Upper lobe of left lung (tissue), 6 donors: Measurements from ENCODE around the gene LBH. TPM values are rescaled to one million over a fixed set of nuclear protein-coding genes. Genes with fewer than 3 reads are reported as not detected.

Experiments
- ATAC-seq, 2 donors: fragments of 200-7000 bp; cut with Tn5 transposase; one replicate each; pipeline ENCODE4 v1.9.1; 2022; ENCODE audit warnings: mild to moderate bottlenecking in 2 of 2, moderate library complexity in 2 of 2; ENCODE audit not compliant: low FRiP score in 2 of 2
- DNase-seq, 2 donors: peaks; one replicate each; pipeline ENCODE4 v3.0.0-alpha.2; 2019 to 2020
- H3K27ac ChIP-seq, 4 donors: fragments of 200-600 bp; sonication (generic); one replicate each; pipeline ENCODE4 v1.5.1; 2016 to 2019
- H3K27me3 ChIP-seq, 4 donors: fragments of 200-600 bp; sonication (generic); one replicate each; pipeline ENCODE4 v1.5.1; 2017 to 2019
- H3K36me3 ChIP-seq, 4 donors: fragments of 200-600 bp; sonication (generic); one replicate each; pipeline ENCODE4 v1.5.1; 2016 to 2019
- H3K4me1 ChIP-seq, 4 donors: fragments of 200-600 bp; sonication (generic); one replicate each; pipeline ENCODE4 v1.5.1; 2018 to 2019
- H3K4me3 ChIP-seq, 4 donors: fragments of 200-600 bp; sonication (generic); one replicate each; pipeline ENCODE4 v1.5.1; 2017 to 2019; ENCODE audit warnings: mild to moderate bottlenecking in 2 of 4, moderate library complexity in 1 of 4
- H3K9me3 ChIP-seq, 4 donors: fragments of 200-600 bp; sonication (generic); one replicate each; pipeline ENCODE4 v1.5.1; 2018 to 2019
- EP300 ChIP-seq, 4 donors: sonication (generic); formaldehyde crosslinking; IDR thresholded peaks; one replicate each; pipeline ENCODE4 v1.5.1; 2017; ENCODE audit warnings: antibody characterized with exemption in 4 of 4, control low read depth in 2 of 4
- POLR2A ChIP-seq, 4 donors: fragments of 450-650 bp; IDR thresholded peaks; one replicate each; pipeline ENCODE4 v1.5.1; 2016 to 2017; ENCODE audit warnings: antibody characterized with exemption in 4 of 4, mild to moderate bottlenecking in 2 of 4
- POLR2AphosphoS5 ChIP-seq, 2 donors: sonication (generic); formaldehyde crosslinking; IDR thresholded peaks; one replicate each; pipeline ENCODE4 v1.5.1; 2017; ENCODE audit warnings: antibody characterized with exemption in 2 of 2
- WGBS, 2 donors: methylation state at CpG; one replicate each; pipeline ENCODE4 v1.1.5; 2017 to 2018; 5-methylcytosine and 5-hydroxymethylcytosine counted together
- total RNA-seq, 6 donors: library from RNA; depleted of rRNA in 4 of 6; stranded (reverse); fragments of >200 nt in 4 of 6; gene quantifications; one replicate each; pipeline versions ENCODE4 v1.1.0 to v1.2.1, GENCODE V29; 2016 to 2021
- TF ChIP-seq, protein P1 (sequence below), 6 experiments: fragments of 450-650 bp in 4 of 6; fragments of 200-600 bp in 2 of 6; sonication (generic) in 2 of 6; IDR thresholded peaks; one replicate each; pipeline ENCODE4 v1.5.1; 2016 to 2019; ENCODE audit warnings: antibody characterized with exemption in 6 of 6
- donor health status: DM: no; HTN: no; CAD: no; lungs with moderate emphysema.
- donor health status: DM: no; HTN: yes; CAD: no; lungs with severe emphysema.

Gene LBH
- total RNA-seq, 6 donors from 2014 or later = 45.6 to 270 (median 154) TPM

DNA sequence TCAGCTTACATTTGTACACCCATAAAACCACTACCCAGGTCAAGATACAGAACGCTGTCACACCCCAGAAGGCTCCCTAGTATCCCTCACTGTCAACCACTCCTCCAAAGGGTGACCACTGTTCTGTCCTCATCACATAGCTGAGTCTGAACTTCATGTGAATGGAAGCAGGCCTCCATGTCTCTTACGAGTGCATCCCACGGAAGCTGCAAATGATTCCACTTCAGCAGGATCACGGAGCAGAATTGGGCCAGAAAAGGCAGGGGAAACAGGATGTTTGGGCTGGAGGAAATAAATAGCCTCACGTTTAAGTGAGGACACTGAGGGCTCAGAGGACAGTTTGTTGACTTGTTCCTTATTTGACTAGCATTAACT is 38.4 kb downstream of the LBH start:
- Histone ChIP-seq H3K4me1 (peaks cover 41 to 57% (median 43%) of the 10 kb centered on the region in 4 donors), H3K36me3 (no peaks in the 10 kb centered on the region), H3K4me3 (no peak overlapping the region), H3K27ac (peak overlapping the region in 3 of 4 donors; percentile 7 to 69 (median 18)), H3K27me3 (no peaks in the 10 kb centered on the region), H3K9me3 (no peaks in the 10 kb centered on the region)
- TF ChIP-seq POLR2AphosphoS5 (IDR thresholded peaks at IDR 0.05) (no peak), POLR2A (IDR thresholded peaks at IDR 0.05) (no peak), EP300 (IDR thresholded peaks at IDR 0.05) (no peak)
- TF ChIP-seq, protein P1, sequence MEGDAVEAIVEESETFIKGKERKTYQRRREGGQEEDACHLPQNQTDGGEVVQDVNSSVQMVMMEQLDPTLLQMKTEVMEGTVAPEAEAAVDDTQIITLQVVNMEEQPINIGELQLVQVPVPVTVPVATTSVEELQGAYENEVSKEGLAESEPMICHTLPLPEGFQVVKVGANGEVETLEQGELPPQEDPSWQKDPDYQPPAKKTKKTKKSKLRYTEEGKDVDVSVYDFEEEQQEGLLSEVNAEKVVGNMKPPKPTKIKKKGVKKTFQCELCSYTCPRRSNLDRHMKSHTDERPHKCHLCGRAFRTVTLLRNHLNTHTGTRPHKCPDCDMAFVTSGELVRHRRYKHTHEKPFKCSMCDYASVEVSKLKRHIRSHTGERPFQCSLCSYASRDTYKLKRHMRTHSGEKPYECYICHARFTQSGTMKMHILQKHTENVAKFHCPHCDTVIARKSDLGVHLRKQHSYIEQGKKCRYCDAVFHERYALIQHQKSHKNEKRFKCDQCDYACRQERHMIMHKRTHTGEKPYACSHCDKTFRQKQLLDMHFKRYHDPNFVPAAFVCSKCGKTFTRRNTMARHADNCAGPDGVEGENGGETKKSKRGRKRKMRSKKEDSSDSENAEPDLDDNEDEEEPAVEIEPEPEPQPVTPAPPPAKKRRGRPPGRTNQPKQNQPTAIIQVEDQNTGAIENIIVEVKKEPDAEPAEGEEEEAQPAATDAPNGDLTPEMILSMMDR (IDR thresholded peaks at IDR 0.05) = no peak
- ATAC-seq (no peak), DNase-seq (no peak)
- WGBS, 2 donors = 48 to 78% methylated on average over 5 of the region's 5 CpGs

DNA sequence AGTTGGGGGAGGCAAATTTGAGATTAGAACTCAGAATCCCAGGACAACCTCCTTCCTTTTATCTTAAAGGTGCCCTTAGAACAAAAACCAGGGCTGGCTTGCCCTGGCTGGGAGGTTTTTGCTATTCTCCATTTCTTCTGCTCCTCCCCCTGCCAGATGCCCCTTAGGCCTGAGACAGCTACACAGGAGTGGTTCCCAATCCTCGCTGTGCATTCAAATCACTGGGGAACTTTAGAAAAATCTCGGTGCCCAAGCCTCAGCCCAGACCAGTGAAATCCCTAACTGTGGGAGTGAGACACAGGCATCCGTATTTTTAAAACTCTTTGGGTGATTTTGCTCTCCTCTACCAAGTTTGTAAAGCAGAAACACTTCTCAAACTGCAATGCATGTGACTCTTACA is 38.8 kb downstream of the LBH start:
- Histone ChIP-seq H3K27me3 (no peaks in the 10 kb centered on the region), H3K4me1 (peaks cover 41 to 61% (median 45%) of the 10 kb centered on the region in 4 donors), H3K9me3 (no peaks in the 10 kb centered on the region), H3K36me3 (no peaks in the 10 kb centered on the region), H3K27ac (peak overlapping the region in 3 of 4 donors; percentile 7 to 69 (median 18)), H3K4me3 (no peak overlapping the region)
- WGBS, 2 donors = 89 to 91% methylated on average over 3 of the region's 3 CpGs
- no peak for DNase-seq
- TF ChIP-seq POLR2AphosphoS5 (IDR thresholded peaks at IDR 0.05) (no peak), EP300 (IDR thresholded peaks at IDR 0.05) (no peak), POLR2A (IDR thresholded peaks at IDR 0.05) (no peak)
- TF ChIP-seq, protein P1 (IDR thresholded peaks at IDR 0.05) = no peak
- no peak for ATAC-seq

DNA sequence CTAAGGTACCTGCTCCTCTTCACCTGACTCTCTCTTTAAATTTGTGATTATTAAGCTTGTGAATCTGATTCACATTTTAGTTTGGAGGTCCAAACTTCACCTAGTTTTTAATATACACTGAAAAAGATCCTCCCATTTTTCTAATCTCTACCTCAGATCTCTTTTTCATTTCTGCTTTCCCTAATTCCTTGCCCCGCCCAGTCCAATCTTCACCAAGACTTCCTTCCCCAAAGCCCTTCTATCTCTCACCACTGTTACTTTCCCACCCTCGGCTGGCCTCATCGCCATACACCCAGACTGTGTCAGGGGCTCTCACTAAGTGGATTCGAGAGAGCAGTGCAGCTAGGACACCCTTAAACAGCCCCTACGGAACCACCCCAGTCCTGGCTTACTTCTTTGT is 40.0 kb downstream of the LBH start:
- Histone ChIP-seq H3K36me3 (no peaks in the 10 kb centered on the region), H3K4me1 (peaks cover 31 to 56% (median 38%) of the 10 kb centered on the region in 4 donors), H3K27ac (no peak overlapping the region), H3K4me3 (no peak overlapping the region), H3K27me3 (no peaks in the 10 kb centered on the region), H3K9me3 (no peaks in the 10 kb centered on the region)
- DNase-seq (no peak), ATAC-seq (no peak)
- 66 to 83% methylated on average over 5 of the region's 5 CpGs for WGBS, 2 donors
- TF ChIP-seq POLR2AphosphoS5 (IDR thresholded peaks at IDR 0.05) = no peak
- TF ChIP-seq POLR2A (IDR thresholded peaks at IDR 0.05) = no peak
- TF ChIP-seq EP300 (IDR thresholded peaks at IDR 0.05) = no peak
- TF ChIP-seq, protein P1 (IDR thresholded peaks at IDR 0.05) = no peak

DNA sequence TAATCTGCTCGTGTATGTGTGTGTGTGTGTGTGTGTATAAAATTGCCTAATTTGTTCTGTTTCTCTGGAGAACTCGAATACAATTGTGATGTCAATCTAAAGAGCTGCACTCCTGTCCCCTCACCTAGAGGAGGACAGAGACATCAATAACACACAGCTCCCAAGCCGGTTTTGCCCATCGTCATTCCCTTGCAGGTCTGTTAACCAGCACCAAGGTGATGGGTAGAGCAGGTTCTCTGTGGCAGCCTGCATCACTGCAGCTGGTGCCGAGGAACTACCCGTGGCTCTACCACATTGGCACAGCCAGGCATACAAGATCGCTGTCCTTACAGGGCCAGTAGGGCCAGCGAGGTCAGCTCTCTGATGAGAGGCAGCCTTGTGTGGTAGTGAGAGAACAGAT is 41.0 kb downstream of the LBH start:
- Histone ChIP-seq H3K4me3 (no peak overlapping the region), H3K27me3 (no peaks in the 10 kb centered on the region), H3K36me3 (no peaks in the 10 kb centered on the region), H3K9me3 (no peaks in the 10 kb centered on the region), H3K4me1 (peaks cover 21 to 47% (median 30%) of the 10 kb centered on the region in 4 donors), H3K27ac (no peak overlapping the region)
- no peak for ATAC-seq
- 80 to 93% methylated on average over 4 to 8 of the region's 8 CpGs for WGBS, 2 donors
- DNase-seq = no peak
- no peak for TF ChIP-seq POLR2A (IDR thresholded peaks at IDR 0.05)
- TF ChIP-seq EP300 (IDR thresholded peaks at IDR 0.05) = no peak
- TF ChIP-seq, protein P1 (IDR thresholded peaks at IDR 0.05) = no peak
- TF ChIP-seq POLR2AphosphoS5 (IDR thresholded peaks at IDR 0.05) = no peak
